ENCODE data around the gene NEB. TPM values are rescaled to one million over a fixed set of nuclear protein-coding genes. Genes with fewer than 3 reads are reported as not detected.

Gene NEB
- total and polyA plus RNA-seq, 2 donors from 2014 or later, result 0.88 to 1.6 TPM

DNA sequence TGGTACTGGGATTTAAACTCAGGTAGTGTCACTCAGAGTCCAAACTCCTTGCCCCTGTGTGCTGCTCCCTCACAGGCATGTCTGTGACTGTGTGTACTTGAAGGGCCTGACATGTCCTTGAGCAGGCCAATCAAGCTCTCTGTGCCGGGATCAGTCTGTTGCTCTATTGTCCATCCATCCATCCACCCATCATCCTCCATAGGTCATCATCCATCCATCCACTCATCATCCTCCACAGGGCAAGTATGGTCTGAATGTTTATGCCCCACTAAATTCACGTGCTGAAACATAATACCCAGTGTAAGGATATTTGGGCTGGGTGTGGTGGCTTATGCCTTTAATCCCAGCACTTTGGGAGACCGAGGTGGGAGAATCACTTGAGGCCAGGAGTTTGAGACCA lies 24.5 kb upstream of the NEB start:
- Histone ChIP-seq H3K4me1 (ENCODE audit: control insufficient read depth in 2 of 3, insufficient read depth in 2 of 3, low read depth in 1 of 3, low read length in 3 of 3) (no peaks in the 10 kb centered on the region), H3K4me3 (ENCODE audit: low read length in 3 of 3) (no peak overlapping the region), H3K27ac (ENCODE audit: low read depth in 2 of 2, low read length in 2 of 2) (no peak overlapping the region), H3K36me3 (ENCODE audit: control insufficient read depth in 2 of 3, insufficient read depth in 3 of 3, low read length in 3 of 3) (no peaks in the 10 kb centered on the region), H3K9me3 (ENCODE audit: control insufficient read depth in 2 of 3, insufficient read depth in 1 of 3, low read length in 3 of 3) (no peaks in the 10 kb centered on the region), H3K9ac (ENCODE audit: low read length in 3 of 3) (no peak overlapping the region), H3K27me3 (ENCODE audit: control insufficient read depth, insufficient read depth, low read length) (no peaks in the 10 kb centered on the region)
- DNase-seq (no peak), FAIRE-seq (no peak)
- TF ChIP-seq, protein P1, sequence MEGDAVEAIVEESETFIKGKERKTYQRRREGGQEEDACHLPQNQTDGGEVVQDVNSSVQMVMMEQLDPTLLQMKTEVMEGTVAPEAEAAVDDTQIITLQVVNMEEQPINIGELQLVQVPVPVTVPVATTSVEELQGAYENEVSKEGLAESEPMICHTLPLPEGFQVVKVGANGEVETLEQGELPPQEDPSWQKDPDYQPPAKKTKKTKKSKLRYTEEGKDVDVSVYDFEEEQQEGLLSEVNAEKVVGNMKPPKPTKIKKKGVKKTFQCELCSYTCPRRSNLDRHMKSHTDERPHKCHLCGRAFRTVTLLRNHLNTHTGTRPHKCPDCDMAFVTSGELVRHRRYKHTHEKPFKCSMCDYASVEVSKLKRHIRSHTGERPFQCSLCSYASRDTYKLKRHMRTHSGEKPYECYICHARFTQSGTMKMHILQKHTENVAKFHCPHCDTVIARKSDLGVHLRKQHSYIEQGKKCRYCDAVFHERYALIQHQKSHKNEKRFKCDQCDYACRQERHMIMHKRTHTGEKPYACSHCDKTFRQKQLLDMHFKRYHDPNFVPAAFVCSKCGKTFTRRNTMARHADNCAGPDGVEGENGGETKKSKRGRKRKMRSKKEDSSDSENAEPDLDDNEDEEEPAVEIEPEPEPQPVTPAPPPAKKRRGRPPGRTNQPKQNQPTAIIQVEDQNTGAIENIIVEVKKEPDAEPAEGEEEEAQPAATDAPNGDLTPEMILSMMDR (IDR thresholded peaks at IDR 0.05; ENCODE audit: borderline replicate concordance, extremely low read depth, insufficient read depth), result no peak
- intact Hi-C loops (cut with DNase I), result no loop called here

DNA sequence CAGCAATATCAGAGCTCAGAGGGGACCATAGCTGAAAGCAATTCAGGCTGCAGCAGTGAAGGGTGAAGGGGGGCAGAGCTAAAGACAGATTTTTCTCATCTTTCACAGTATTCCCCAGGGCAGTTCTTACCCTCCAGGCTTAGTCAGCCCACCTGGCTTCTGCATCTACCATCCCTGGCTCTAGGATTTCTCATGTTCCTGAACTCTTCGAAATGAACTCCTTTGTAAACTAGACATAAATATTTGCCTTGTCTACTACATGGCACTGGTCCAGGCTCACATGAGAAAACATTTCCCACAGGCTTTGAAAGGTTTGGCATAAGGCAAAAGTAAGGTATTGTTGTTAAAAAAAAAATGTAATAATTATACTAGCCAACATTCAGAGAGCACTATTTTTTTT lies 23.6 kb upstream of the NEB start:
- no peaks in the 10 kb centered on the region for H3K36me3 ChIP-seq (ENCODE audit: control insufficient read depth in 2 of 3, insufficient read depth in 3 of 3, low read length in 3 of 3)
- no peaks in the 10 kb centered on the region for H3K27me3 ChIP-seq (ENCODE audit: control insufficient read depth, insufficient read depth, low read length)
- H3K27ac ChIP-seq (ENCODE audit: low read depth in 2 of 2, low read length in 2 of 2), result no peak overlapping the region
- H3K4me3 ChIP-seq (ENCODE audit: low read length in 3 of 3), result no peak overlapping the region
- H3K9me3 ChIP-seq (ENCODE audit: control insufficient read depth in 2 of 3, insufficient read depth in 1 of 3, low read length in 3 of 3), result no peaks in the 10 kb centered on the region
- DNase-seq, result no peak
- H3K9ac ChIP-seq (ENCODE audit: low read length in 3 of 3), result no peak overlapping the region
- no peaks in the 10 kb centered on the region for H3K4me1 ChIP-seq (ENCODE audit: control insufficient read depth in 2 of 3, insufficient read depth in 2 of 3, low read depth in 1 of 3, low read length in 3 of 3)
- FAIRE-seq, result no peak
- intact Hi-C loops (cut with DNase I), result no loop called here
- TF ChIP-seq, protein P1 (IDR thresholded peaks at IDR 0.05; ENCODE audit: borderline replicate concordance, extremely low read depth, insufficient read depth), result no peak

DNA sequence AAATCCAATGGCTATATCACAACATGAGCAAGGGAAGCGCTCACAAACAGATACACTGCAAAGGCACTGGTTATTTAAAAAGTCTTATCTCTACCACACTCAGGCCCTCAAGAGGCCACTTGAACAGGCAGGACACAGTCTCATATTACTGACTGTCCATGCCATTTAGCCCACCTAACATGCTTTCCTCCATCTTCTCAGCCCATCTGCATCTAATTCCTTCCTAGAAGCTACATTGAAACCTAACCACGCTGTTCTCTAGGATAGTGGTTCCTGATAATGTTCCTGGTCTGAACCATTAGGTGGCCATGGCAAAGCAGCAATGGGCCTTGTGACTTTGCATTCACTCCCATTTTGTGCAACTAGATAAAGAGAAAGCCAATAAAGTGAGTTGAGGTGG lies 22.5 kb upstream of the NEB start:
- intact Hi-C loops (cut with DNase I), result no loop called here
- FAIRE-seq (no peak), DNase-seq (no peak)
- TF ChIP-seq, protein P1 (IDR thresholded peaks at IDR 0.05; ENCODE audit: borderline replicate concordance, extremely low read depth, insufficient read depth), result no peak
- Histone ChIP-seq H3K27me3 (ENCODE audit: control insufficient read depth, insufficient read depth, low read length) (no peaks in the 10 kb centered on the region), H3K4me3 (ENCODE audit: low read length in 3 of 3) (no peak overlapping the region), H3K36me3 (ENCODE audit: control insufficient read depth in 2 of 3, insufficient read depth in 3 of 3, low read length in 3 of 3) (no peaks in the 10 kb centered on the region), H3K9ac (ENCODE audit: low read length in 3 of 3) (no peak overlapping the region), H3K9me3 (ENCODE audit: control insufficient read depth in 2 of 3, insufficient read depth in 1 of 3, low read length in 3 of 3) (no peaks in the 10 kb centered on the region), H3K4me1 (ENCODE audit: control insufficient read depth in 2 of 3, insufficient read depth in 2 of 3, low read depth in 1 of 3, low read length in 3 of 3) (no peaks in the 10 kb centered on the region), H3K27ac (ENCODE audit: low read depth in 2 of 2, low read length in 2 of 2) (no peak overlapping the region)

DNA sequence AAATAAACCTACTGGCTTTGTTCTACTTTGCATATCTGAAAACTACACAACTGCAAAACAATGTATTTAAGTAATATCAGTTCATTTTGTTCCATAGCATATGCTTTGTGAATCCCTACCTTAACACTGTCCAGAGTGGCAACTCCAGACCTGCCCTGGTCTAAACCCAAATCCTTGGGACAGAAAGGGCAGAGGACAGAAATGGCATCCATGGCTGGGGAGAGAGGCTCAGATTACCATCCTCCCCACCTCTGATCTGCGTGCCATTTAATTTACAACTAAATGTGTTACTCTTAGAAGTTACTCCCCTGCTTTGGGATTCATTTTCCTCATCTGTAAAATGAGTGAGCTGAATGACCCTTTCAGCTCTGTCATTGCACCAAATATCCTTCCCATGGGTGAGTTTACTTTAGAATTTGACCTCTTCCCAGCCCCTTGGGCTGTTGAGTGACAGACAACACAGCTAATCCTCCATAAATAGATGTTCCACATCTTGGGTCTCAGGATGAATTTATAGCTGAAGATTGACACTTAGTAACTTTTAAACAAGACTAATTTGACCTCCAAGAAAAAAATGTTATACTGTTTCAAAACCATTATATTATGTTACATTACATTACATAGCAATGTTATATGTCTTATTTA lies 20.1 kb upstream of the NEB start:
- Histone ChIP-seq H3K4me1 (ENCODE audit: control insufficient read depth in 2 of 3, insufficient read depth in 2 of 3, low read depth in 1 of 3, low read length in 3 of 3) (no peaks in the 10 kb centered on the region), H3K9ac (ENCODE audit: low read length in 3 of 3) (no peak overlapping the region), H3K27me3 (ENCODE audit: control insufficient read depth, insufficient read depth, low read length) (no peaks in the 10 kb centered on the region), H3K4me3 (ENCODE audit: low read length in 3 of 3) (no peak overlapping the region), H3K36me3 (ENCODE audit: control insufficient read depth in 2 of 3, insufficient read depth in 3 of 3, low read length in 3 of 3) (no peaks in the 10 kb centered on the region), H3K27ac (ENCODE audit: low read depth in 2 of 2, low read length in 2 of 2) (no peak overlapping the region), H3K9me3 (ENCODE audit: control insufficient read depth in 2 of 3, insufficient read depth in 1 of 3, low read length in 3 of 3) (no peaks in the 10 kb centered on the region)
- no peak for FAIRE-seq
- no peak for DNase-seq
- TF ChIP-seq, protein P1 (IDR thresholded peaks at IDR 0.05; ENCODE audit: borderline replicate concordance, extremely low read depth, insufficient read depth), result no peak
- intact Hi-C loops (cut with DNase I), result no loop called here

Data from kidney (tissue), 14 donors.